A204.1 (cell line): ENCODE results near the gene ART5.
"Not testable (repeated sequence)": the region's sequence is repeated elsewhere in the genome, so short reads cannot be mapped to it uniquely, and the experiment has no call there.

Source experiments
- FAIRE-seq: peaks from 2 replicates; lab custom pipeline; 2012; peaks lifted over from hg19 to GRCh38; lab: Jason Lieb, UNC

ART5 gene

DNA sequence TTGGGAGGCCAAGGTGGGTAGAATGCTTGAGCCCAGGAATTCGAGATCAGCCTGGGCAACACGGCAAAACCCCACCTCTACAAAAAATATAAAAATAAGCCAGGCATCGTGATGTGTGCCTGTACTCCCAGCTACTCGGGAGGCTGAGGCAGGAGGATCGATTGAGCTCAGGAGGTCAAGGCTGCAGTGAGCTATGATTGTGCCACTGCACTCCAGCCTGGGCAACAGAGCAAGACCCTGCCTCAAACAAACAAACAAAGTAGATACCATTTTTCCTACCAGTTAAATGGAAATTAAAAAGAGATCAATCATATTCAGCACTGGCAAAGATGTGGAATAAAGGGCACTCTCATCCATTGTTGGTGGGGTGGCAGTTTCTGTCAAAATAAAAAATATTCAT, 15.5 kb upstream of the ART5 start:
- not testable (repeated sequence) for FAIRE-seq

DNA sequence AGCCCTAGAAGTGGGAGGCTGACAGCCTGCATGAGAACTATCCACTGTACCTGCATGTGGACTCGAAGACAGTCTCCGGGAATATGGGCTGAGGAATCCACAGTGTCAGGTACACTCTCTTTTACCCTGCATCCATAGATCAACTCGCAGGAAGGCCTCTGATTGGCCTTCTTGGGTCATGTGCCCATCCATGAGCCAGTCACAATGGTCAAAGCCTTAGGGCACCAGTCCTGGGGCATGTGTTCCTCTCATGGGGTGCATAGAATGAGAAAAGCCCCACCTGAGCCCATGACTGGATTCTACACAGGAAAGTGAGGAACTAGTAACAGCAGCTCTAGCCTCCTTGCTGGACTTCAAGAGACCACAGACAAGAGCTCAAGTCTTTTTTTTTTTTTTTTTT, 13.8 kb upstream of the ART5 start:
- no peak for FAIRE-seq

DNA sequence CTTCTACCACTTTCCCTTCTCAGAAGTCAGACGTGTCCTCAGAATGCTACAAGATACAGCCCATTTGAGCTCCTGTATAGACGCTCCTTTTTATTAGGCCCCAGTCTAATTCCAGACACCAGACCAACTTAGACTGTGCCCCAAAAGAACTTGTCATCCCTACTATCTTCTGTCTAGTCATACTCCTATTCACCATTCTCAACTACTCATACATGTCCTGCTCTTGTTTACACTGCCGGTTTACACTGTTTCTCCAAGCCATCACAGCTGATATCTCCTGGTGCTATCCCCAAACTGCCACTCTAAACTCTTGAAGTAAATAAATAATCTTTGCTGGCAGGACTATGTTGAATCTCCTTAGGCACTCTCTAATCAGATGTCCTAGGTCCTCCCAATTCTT, 10.7 kb upstream of the ART5 start:
- FAIRE-seq: not testable (repeated sequence)

DNA sequence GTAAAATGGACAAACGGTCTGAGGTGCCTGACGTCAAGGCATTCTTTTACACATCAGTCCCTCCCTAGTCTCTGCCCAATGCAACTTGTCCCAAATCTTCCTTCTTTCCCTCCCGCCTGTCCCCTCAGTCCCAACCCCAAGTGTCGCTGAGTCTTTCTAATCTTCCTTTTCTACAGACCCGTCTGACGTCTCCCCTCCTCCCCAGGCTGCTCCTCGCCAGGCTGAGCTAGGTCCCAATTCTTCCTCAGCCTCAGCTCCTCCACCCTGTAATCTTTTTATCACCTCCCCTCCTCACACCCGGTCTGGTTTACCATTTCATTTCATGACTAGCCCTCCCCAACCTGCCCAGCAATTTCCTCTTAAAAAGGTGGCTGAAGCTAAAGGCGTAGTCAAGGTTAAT, 7.6 kb upstream of the ART5 start:
- not testable (repeated sequence) for FAIRE-seq

DNA sequence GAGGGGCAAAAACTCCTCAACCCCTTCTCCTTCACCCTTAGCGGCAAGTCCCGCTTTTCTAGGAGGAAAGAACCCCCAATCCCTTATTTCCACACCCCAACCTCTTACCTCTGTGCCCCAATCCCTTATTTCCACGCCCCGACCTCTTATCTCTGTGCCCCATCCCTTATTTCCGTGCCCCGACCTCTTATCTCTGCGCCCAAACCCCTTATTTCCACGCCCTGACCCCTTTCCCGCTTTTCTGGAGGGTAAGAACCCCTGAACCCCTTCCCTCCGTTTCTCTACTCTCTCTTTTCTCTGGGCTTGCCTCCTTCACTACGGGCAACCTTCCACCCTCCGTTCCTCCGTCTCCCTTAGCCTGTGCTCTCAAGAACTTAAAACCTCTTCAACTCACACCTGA, 7.1 kb upstream of the ART5 start:
- not testable (repeated sequence) for FAIRE-seq

DNA sequence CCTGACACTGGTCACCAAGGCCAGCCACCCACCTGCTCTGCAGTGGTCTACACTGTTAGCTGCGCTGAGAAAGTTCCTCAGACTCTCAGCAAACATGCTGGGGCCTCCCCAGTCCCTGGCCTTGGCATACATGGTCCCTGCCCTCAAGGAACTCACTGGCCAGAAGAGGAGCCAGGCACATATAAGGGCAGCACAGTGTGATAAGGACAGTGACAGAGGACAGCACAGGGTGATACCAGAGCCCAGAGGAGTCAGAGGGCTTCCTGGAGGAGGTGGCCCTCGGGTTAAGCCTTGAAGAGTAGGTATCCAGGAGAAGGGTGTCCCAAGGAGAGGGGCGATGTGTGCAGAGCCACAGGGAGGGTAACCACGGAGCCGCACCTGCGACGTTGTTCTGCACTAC, 3.8 kb upstream of the ART5 start:
- no peak for FAIRE-seq

DNA sequence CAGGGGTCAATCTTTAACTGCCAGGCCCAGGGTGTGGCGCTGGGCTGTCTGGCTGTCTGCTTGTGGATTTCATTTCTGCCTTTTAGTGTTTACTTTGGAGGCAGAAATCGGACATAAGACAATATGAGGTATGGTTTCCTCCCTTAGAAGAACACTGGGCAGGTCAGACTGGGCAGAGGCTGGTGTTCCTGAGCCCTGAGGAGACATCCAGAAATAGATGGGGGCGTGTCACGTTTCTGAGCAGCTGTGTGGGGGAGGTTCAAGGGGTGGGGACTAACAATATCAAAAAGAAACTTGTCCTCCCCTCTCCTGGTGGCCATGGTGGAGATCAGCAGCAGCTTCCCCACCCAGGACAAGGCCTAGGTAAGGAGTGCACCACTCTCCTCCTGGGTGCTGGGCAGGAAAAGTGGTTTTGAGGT, 3.0 kb upstream of the ART5 start, which contains the start of gene ART1:
Gene ART1 (plus strand): TSS at position 312 of the 419 bp plus-strand sequence. CDS start 14,086 bp downstream, outside the sequence.
- FAIRE-seq: no peak

DNA sequence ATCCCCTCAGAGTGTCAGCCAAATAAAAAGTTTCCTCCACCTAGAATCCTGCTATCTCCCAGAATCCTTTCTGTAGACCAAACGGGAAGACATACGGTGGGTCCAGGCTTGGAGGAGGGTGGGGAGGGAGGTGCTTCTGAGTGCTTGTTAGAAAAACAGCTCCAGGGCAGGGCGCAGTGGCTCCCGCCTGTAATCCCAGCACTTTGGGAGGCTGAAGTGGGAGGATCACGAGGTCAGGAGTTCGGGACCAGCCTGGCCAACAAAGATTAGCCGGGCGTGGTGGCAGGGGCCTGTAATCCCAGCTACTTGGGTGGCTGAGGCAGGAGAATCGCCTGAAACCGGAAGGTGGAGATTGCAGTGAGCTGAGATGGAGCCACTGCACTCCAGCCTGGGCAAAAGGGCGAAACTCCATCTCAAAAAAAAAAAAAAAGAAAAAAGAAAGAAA, 1.3 kb upstream of the ART5 start:
- FAIRE-seq: not testable (repeated sequence)

DNA sequence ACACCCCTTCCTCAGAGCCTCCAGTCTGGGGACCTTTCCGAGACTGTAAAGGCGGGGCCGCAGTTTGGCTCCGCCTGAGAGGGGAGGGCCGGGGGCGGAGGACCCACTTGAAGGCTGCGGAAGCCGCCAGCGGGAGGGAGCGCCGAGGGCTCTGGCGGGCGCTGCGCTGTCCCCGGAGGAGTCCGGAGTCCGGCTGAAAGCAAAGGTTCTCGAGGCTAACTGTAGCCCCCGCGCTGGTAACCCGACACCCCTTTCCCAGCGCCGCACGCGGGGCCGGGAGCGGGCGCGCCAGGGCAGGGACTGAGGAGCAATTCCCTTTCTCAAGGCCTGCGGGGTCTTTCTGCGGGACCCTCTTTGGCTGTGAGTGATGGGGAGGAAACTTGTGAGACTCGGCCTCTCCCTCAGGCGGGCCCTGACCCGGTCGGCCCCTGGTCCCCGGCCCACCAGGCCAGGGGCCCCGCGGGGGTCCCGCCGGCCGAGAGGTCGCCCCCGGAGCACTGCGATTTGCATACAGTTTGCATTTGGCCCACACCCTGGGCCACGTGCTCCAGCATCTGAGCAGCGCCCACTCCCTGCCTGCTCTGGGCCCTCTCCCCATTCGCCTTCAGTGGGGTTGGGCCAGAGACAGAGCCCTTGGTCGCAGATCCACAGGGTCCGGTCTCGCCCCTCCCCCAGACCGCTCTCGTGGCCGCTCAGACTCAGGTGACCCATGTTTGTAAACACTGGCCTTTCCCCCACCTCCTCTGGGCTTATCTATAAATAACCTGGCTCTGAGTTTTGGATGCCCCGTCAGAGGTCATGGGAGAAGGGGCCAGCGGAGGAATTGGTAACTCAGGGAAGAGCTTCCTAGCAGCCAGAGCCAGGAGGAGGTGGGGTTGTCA, 519 bp upstream of the ART5 start:
- FAIRE-seq: no peak

DNA sequence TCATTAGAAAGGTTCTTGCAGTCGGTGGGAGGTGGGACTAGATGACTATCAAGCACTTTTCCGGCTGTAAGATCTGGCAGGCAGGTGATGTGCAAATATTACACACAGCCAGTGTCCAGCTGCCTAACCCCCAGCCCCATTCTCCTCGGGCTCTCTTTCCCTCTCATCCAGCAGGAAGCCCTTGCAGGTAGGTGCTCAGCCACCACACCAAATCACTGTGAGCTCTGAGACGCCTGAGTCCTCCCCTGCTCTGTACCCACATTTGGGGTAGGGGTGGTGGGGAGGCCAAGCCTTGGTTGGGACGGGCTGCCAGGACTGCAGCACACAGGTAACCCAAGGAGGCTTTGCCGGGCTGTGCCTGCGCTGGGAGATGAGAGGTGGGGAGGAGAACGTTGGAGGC, 601 bp downstream of the ART5 start:
- FAIRE-seq: no peak

DNA sequence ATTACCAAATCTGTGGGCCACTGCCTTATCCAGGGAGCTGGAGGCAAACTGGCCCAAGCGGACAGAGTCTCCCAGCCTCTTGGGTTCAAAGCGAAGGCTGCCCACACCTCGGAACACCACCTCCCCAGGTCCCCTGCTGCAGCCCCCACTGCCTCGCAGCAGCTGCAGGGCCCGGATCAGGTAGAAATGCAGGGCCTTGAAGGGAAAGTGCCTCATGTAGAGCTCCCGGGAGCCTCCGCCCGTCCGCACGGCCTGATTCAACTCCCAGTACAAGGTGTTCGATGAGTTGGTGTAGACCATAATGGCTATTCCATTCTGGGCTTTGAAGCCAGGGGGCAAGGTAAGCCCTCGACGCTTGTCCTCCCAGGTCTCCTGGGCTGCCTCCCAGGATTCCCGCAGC, 2.0 kb downstream of the ART5 start:
- no peak for FAIRE-seq

DNA sequence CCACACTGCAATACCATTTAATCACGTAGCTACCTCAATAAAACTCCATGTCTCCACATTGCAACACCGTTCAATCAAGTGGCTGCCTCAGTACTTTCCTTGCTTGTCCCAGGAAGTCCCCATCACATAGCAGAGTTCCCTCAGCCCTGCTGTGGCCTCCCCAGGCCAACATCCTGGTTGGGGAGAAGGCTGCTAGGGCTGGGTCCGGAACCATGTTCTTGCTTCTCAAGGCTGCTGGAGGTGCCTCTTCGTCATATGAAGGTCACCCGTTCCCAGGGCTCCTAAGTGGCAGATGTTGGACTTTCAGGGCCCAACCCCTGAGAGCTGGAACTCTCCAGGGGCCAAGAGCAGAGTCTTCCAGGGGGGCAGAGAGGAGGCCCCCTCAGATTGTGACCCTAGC, 3.3 kb downstream of the ART5 start:
- no peak for FAIRE-seq

DNA sequence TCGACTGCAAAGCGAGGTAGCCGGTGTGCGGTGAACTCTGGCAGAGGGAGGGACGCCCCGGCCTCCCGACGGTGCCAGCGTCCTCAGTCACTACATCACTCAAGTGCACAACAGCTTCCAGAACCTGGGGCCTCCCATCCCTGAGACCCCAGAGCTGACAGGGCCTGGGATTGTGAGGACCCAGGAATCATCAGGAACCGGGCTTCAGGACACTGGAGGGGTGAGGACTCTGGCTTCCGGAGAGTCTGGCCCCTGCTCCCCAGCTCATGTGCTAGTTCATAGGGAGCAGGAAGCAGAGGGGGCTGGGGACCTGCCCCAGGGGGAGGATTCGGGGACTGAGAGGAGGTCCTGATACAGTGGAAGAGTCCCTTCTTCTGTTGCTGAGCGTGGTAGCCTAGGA, 4.6 kb downstream of the ART5 start:
- no peak for FAIRE-seq

DNA sequence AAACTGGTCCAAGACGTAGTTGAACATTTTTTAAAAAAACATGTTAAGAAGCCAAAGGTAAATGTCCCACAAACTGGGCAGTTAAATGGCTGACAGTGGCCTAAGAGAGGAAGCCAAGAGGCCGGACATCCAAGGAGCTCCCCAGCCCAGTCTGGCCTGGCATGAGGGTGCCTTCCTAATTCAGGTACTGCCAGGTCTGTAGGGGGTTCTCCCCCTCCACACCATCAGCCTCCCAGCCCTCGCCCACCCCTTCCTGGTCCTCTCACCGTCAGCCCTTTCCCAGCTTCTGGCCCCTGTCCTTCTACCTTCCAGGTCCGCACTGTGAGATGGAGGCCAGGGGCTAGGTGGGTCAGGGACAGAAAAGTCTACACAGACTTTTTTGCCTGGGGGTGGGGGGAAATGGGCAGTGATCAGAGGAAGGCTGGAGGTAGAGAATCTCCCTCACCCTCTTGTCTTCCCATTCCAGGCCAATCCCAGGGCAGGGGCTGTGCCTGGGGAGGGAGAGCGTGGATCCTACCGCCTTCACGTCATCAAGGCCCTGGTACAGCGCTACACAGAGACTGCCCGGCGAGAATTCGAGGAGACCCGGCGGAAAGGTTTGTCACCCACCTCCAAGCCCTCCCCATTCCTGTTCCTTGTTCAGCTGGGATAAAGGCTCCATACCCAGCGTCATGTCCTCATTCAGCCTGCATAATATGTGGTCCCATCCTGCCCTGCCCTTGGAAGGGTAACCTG, 6.0 kb downstream of the ART5 start:
- FAIRE-seq: no peak

DNA sequence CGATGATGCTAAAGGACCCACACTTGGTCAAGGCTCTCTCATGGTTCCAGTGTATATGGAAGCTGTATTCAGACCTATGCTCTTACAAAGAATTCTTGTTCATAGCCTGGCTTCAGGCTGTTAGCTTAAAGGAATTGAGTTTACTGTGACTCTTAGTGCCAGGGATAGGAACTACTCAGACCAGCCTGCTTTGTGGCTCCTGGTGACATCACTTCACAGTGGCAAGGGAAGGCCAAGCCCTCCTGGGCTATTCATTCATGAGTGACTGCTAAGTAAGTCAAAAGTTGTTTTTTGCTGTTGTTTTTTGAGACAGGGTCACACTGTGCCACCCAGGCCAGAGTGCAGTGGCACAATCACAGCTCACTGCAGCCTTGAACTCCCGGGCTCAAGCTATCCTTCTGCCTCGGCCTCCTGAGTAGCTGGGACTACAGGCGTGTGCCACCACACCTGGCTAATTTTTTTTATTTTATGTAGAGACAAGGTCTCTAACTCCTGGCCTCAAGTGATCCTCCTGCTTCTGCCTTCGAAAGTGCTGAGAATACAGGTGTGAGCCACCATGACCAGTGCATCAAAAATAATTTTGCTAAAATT, 9.6 kb downstream of the ART5 start:
- no peak for FAIRE-seq

DNA sequence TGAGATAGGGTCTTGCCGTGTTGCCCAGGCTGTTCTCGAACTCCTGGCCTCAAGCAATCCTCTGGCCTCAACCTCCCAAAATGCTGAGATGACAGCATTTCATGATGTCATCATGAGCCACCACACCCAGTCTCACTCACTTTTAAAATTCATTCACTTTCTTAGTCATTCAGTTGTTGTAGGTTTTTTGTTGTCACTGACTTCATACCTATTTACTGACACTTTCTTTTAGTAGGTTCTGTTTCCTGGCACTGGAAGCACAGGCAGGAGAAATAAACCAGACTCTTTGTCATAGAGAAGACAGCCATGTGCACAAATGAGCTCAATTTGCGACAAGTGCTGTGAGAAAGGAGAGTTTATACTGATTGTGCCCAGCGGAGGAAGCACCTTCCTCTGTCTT, 10.5 kb downstream of the ART5 start:
- FAIRE-seq: no peak

DNA sequence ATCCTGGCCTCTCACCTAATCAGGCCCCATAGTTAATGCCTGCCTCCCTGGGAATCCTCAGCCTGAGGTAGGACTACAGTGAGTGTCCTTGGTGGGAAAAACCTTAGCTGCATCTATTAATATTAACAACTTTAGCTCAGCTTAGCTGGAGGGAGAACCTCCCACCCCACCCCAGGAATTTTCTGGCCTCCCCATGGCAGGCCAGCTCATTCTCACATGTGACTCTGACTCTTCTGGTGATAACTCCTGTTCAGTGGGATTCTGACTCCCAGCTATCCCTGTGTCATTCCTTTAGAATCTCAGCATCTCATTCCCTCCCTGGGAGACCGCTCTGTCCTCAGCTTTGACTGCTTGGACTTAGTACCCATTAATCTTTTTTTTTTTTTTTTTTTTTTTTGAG, 14.5 kb downstream of the ART5 start:
- FAIRE-seq: no peak

DNA sequence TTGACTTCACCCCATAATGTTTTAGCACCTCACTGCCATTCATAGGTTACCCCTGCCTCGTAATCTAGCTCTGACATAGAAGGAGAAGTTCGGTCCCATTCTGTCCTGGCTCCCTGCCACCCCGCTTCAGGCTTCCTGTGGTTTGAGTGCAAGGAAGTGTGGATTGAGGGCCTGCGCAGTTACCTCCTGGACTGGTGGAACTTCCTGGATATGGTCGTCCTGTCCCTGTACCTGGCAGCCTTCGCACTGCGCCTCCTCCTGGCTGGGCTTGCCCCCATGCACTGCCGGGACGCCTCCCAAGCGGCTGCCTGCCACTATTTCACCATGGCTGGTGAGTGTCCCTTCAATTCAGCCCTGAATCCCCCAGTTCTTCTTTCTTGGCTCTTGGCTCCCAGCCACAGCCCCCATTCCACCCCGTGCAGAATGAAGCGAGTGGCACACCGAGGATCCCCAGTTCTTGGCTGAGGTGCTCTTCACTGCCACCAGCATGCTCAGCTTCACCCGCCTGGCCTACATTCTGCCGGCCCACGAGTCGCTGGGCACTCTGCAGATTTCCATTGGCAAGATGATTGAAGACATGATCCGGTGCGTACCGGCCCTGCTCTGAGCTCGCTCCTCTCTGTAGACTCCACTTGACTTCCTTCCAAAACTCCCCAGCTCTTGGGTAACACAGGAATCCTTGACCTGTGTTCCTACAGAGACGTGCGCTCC, 15.4 kb downstream of the ART5 start:
- no peak for FAIRE-seq

DNA sequence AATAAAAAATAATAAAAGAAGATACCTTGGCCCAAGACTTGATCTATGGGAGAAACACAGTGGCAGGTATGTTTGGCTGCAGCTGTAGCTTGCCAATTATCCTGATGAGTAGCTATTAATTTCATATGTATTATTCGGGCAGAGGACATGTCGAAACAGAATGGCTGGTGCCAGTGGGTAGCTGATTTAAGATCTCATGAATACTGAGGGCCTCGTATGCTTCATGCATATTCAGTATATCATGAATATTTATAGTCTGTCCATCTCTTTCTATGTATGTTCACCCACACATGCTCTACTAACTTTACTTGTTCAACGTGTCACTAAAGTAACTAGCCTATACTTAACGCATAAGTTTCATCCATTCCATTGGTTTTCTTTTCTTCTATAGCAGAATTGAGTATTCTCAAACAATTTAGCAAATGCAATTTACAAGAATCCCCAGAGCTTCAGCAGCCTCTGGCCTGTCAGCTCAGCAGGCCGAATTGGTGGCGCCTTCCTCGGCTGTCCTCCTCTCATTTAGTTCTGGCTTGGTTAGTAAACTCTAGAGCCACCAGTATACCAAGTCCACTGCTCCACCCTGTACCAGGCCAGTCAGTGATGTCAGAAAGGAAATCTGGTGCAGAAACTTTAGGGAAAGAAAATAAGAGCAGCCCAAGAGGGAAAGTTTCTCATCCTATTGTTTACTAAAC, 17.9 kb downstream of the ART5 start:
- FAIRE-seq: no peak

DNA sequence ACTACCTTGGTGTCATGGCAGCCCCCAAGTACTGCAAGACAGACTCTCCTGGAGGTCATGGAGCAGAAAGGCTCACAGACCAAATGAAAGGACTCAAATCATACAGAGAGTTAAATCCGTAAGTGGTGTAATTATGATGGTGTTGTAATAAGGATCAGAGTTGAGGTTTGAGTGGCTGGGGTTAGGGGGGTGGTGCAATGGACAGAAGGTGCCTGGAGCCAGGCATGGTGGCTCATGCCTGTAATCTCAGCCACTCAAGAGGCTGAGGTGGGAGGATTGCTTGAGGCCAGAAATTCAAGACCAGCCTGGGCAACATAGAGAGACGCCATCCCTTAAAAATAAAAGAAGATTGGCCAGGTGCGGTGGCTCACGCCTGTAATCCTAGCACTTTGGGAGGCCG, 18.7 kb downstream of the ART5 start:
- no peak for FAIRE-seq

DNA sequence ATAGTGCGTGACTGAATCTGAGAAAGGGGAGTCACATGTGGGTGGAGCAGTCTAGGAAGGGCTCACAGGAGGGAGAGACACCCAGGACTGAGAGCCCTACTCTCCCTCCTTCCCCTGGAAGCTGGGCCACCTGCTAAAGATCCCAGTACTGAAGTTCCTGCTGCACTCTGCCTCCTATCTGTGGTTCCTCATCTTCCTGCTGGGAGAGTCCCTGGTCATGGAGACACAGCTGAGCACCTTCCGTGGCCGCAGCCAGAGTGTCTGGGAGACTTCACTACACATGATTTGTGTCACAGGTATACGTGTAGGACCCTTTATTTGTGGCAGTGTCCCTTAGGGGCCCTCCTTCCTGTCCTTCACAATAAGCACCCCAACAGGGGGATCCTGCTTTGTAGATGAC, 19.3 kb downstream of the ART5 start:
- no peak for FAIRE-seq

DNA sequence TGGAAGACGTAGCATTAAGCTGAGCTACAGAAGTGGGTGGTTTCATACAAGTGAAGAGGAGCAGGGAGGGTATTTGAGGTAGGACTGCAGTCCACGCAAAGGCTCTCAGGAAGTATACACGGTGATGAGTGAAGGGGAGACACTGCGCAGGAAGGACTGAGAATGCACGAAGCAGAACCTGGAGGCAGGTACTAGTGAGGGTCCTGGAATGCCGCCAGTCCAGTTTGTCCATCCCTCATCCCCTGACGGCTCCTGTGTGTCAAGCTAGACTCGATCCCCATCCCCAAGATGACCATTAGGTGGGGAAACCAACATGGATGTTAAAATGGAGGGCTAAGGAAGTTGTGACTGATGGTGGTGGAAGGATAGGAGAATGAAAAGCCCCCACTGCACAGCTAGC, 23.8 kb downstream of the ART5 start:
- FAIRE-seq: no peak
